B cell (primary cell): ENCODE data around the gene MAP3K20. TPM values are rescaled to one million over a fixed set of nuclear protein-coding genes. Genes with fewer than 3 reads are reported as not detected.

Experiments used
- ATAC-seq: fragments of 200-7000 bp; cut with Tn5 transposase; one replicate; pipeline ENCODE4 v1.10.0; 2021; ENCODE audit warnings: low read depth, mild to moderate bottlenecking, moderate number of reproducible peaks, moderate library complexity
- CTCF ChIA-PET: fragments of 350-600 bp; sonication (Branson Sonifier 250); formaldehyde crosslinking; loops from one replicate; lab custom pipeline; 2021; ENCODE audit warnings: antibody characterized with exemption, inconsistent platforms; lab: Charles Lee
- POLR2A ChIA-PET: fragments of 350-600 bp; sonication (Branson Sonifier 250); formaldehyde crosslinking; loops from one replicate; lab custom pipeline; 2021; ENCODE audit warnings: antibody characterized with exemption; lab: Charles Lee
- DNase-seq: peaks from one replicate; pipeline ENCODE4 v3.0.0; 2013
- H2AFZ ChIP-seq: 2 replicates; pipeline ENCODE4 v1.6.1; 2012; ENCODE audit warnings: mild to moderate bottlenecking, low read depth, low read length; ENCODE audit not compliant: insufficient read depth, poor library complexity, severe bottlenecking
- H3K27ac ChIP-seq, 2 donors: 1 replicate in 1 of 2; 2 replicates in 1 of 2; pipeline ENCODE4 v1.5.1; 2012 to 2013; ENCODE audit warnings: low read length in 2 of 2, mild to moderate bottlenecking in 2 of 2, moderate library complexity in 1 of 2
- H3K27me3 ChIP-seq, 4 experiments: fragments of 200-600 bp in 1 of 4; sonication (generic) in 1 of 4; replicated peaks in 1 of 4; 1 replicate in 2 of 4; 2 replicates in 2 of 4; pipeline versions ENCODE4 v1.6.1 to v1.7.0; 2013 to 2016; ENCODE audit warnings: low read length in 3 of 4, mild to moderate bottlenecking in 2 of 4, mixed read lengths in 1 of 4, moderate library complexity in 1 of 4; ENCODE audit not compliant: insufficient read depth in 4 of 4, control insufficient read depth in 3 of 4; ENCODE audit errors: control extremely low read depth in 1 of 4
- H3K36me3 ChIP-seq, 2 experiments: replicated peaks in 1 of 2; 1 replicate in 1 of 2; 2 replicates in 1 of 2; pipeline versions ENCODE4 v1.6.1 to v1.7.1; 2013; ENCODE audit warnings: low read length in 1 of 2; ENCODE audit not compliant: insufficient read depth in 2 of 2, control insufficient read depth in 1 of 2; ENCODE audit errors: control extremely low read depth in 1 of 2, extremely low read depth in 1 of 2
- H3K4me1 ChIP-seq, 2 donors: fragments of 200-600 bp in 1 of 2; sonication (generic) in 1 of 2; 1 replicate in 1 of 2; 2 replicates in 1 of 2; pipeline versions ENCODE4 v1.5.1 to v1.6.1; 2013 to 2017; ENCODE audit warnings: low read length in 2 of 2; ENCODE audit not compliant: control insufficient read depth in 2 of 2, insufficient read depth in 2 of 2
- H3K4me2 ChIP-seq: replicated peaks from 2 replicates; pipeline ENCODE3; 2012; ENCODE audit warnings: mild to moderate bottlenecking, low read depth, low read length; ENCODE audit not compliant: poor library complexity, severe bottlenecking
- H3K4me3 ChIP-seq, 5 experiments: fragments of 200-600 bp in 1 of 5; sonication (generic) in 1 of 5; 1 replicate in 3 of 5; 2 replicates in 2 of 5; pipeline versions ENCODE4 v1.5.1 to v1.7.0; 2011 to 2016; ENCODE audit warnings: low read length in 4 of 5, mild to moderate bottlenecking in 4 of 5, low read depth in 2 of 5, control low read depth in 1 of 5, moderate library complexity in 1 of 5; ENCODE audit not compliant: insufficient read depth in 1 of 5; ENCODE audit errors: control extremely low read depth in 1 of 5, extremely low read depth in 1 of 5
- H3K79me2 ChIP-seq: fragments of 200-600 bp; sonication (generic); one replicate; pipeline ENCODE4 v1.6.0; 2016; ENCODE audit warnings: low read length; ENCODE audit not compliant: control insufficient read depth, insufficient read depth
- H3K9ac ChIP-seq: fragments of 200-600 bp; sonication (generic); 2 replicates; pipeline ENCODE4 v1.6.1; 2017; ENCODE audit warnings: mild to moderate bottlenecking, low read length, moderate library complexity
- H3K9me3 ChIP-seq, 3 donors: one replicate each; pipeline versions ENCODE4 v1.6.1 to v1.7.1; 2013; ENCODE audit warnings: low read length in 2 of 3; ENCODE audit not compliant: control insufficient read depth in 2 of 3, insufficient read depth in 1 of 3; ENCODE audit errors: control extremely low read depth in 1 of 3
- H4K20me1 ChIP-seq: 2 replicates; pipeline ENCODE4 v1.6.0; 2012; ENCODE audit warnings: mild to moderate bottlenecking, low read length; ENCODE audit not compliant: insufficient read depth, control insufficient read depth, poor library complexity, severe bottlenecking
- H3K27ac Mint-ChIP-seq: one replicate; pipeline ENCODE4 v1.8.0; 2021; ENCODE audit warnings: mixed read lengths
- H3K27me3 Mint-ChIP-seq: one replicate; pipeline ENCODE4 v1.8.0; 2021; ENCODE audit warnings: mixed read lengths
- H3K4me1 Mint-ChIP-seq: one replicate; pipeline ENCODE4 v1.8.0; 2021; ENCODE audit warnings: mixed read lengths
- H3K4me3 Mint-ChIP-seq: one replicate; pipeline ENCODE4 v1.8.0; 2021; ENCODE audit warnings: mixed read lengths
- H3K9me3 Mint-ChIP-seq: one replicate; pipeline ENCODE4 v1.8.0; 2022; ENCODE audit warnings: mixed read lengths; ENCODE audit not compliant: insufficient read depth
- EZH2 ChIP-seq: IDR thresholded peaks from 2 replicates; pipeline ENCODE4 v1.6.1; 2012; ENCODE audit warnings: borderline replicate concordance, low read depth, mild to moderate bottlenecking, moderate library complexity, low read length; ENCODE audit not compliant: insufficient read depth, poor library complexity, severe bottlenecking
- WGBS: methylation state at CpG from one replicate; pipeline ENCODE4 v1.1.5; 2013; ENCODE audit warnings: missing lambda C conversion rate; ENCODE audit not compliant: insufficient coverage; 5-methylcytosine and 5-hydroxymethylcytosine counted together
- intact Hi-C: fragments of 100-400 bp; cut with micrococcal nuclease; formaldehyde crosslinking; loops from one replicate; pipeline ENCODE4 v1.10.0; 2022
- polyA plus RNA-seq: library from polyadenylated mRNA; depleted of rRNA; stranded (reverse); fragments of >200 nt; gene quantifications from 2 replicates; pipeline ENCODE4 v1.2.3, GENCODE V29; 2012
- total RNA-seq, 2 donors: library from RNA; stranded (reverse); fragments of 120-200 nt in 1 of 2; gene quantifications; 1 replicate in 1 of 2; 2 replicates in 1 of 2; pipeline versions ENCODE4 v1.2.3 to v1.2.4, GENCODE V29; 2013 to 2022
- TF ChIP-seq, protein P1 (sequence below): fragments of 200-600 bp; IDR thresholded peaks from one replicate; pipeline ENCODE4 v1.8.0; 2022; ENCODE audit warnings: antibody characterized with exemption, mild to moderate bottlenecking

The MAP3K20 gene
- total and polyA plus RNA-seq, 2 donors (not counting 1 experiment from before 2014, with no cell fraction given), result 2.2 to 9.1 TPM

DNA sequence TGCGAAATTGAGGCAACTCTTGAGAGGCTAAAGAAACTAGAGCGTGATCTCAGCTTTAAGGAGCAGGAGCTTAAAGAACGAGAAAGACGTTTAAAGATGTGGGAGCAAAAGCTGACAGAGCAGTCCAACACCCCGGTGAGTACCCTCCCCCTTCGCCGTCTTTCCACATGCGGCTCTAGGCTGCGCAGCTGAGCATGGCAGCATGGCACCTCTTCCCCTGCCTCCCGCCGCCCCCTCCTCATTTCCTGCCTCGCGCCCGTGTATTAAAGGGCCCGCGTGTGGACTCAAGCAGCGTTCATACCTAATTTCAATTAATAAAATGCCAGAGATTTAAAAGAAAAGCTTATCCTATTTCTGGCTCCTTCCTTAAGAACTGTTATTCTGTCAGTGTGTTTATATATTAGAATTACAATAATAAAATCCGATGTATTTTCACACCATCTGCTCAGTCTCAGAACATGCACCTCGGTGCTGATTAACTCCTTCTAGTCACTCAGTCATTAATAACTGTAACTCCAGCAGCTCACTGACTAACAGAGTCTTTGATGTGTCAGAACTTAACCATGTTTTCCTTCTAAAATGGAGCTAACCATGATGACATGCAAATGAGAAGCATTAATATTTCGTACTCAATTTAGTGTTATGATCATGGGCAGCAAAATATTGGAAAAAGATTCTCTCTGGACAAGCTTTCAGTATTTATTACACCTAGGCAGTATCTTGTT, 141.6 kb downstream of the MAP3K20 start:
- WGBS, result 96% methylated on average over 10 of the region's 20 CpGs
- no peak overlapping the region for H3K4me3 ChIP-seq
- Mint-ChIP-seq H3K4me1 (no peaks in the 10 kb centered on the region), H3K4me3 (no peak overlapping the region), H3K27me3 (no peaks in the 10 kb centered on the region), H3K27ac (no peak overlapping the region), H3K9me3 (no peaks in the 10 kb centered on the region)
- H3K36me3 ChIP-seq, result no peaks in the 10 kb centered on the region
- H3K9ac ChIP-seq, result no peak overlapping the region
- intact Hi-C loops, result no loop called here
- ChIA-PET CTCF (interaction anchor here (1.1 to 13.2 kb wide), 2 partner anchors 146 to 189 kb away, joined by 3 to 303 read pairs; no protein-coding TSS in a partner anchor), POLR2A (no interaction called here)
- H2AFZ ChIP-seq, result no peak overlapping the region
- H3K27me3 ChIP-seq, result no peaks in the 10 kb centered on the region
- H3K27ac ChIP-seq, result no peak overlapping the region
- no peaks in the 10 kb centered on the region for H4K20me1 ChIP-seq
- DNase-seq (no peak), ATAC-seq (no peak)
- no peaks in the 10 kb centered on the region for H3K4me1 ChIP-seq
- no peaks in the 10 kb centered on the region for H3K79me2 ChIP-seq
- H3K4me2 ChIP-seq, result no peak overlapping the region
- TF ChIP-seq, protein P1, sequence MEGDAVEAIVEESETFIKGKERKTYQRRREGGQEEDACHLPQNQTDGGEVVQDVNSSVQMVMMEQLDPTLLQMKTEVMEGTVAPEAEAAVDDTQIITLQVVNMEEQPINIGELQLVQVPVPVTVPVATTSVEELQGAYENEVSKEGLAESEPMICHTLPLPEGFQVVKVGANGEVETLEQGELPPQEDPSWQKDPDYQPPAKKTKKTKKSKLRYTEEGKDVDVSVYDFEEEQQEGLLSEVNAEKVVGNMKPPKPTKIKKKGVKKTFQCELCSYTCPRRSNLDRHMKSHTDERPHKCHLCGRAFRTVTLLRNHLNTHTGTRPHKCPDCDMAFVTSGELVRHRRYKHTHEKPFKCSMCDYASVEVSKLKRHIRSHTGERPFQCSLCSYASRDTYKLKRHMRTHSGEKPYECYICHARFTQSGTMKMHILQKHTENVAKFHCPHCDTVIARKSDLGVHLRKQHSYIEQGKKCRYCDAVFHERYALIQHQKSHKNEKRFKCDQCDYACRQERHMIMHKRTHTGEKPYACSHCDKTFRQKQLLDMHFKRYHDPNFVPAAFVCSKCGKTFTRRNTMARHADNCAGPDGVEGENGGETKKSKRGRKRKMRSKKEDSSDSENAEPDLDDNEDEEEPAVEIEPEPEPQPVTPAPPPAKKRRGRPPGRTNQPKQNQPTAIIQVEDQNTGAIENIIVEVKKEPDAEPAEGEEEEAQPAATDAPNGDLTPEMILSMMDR, result no peak
- TF ChIP-seq EZH2, result no peak
- H3K9me3 ChIP-seq, result no peaks in the 10 kb centered on the region

DNA sequence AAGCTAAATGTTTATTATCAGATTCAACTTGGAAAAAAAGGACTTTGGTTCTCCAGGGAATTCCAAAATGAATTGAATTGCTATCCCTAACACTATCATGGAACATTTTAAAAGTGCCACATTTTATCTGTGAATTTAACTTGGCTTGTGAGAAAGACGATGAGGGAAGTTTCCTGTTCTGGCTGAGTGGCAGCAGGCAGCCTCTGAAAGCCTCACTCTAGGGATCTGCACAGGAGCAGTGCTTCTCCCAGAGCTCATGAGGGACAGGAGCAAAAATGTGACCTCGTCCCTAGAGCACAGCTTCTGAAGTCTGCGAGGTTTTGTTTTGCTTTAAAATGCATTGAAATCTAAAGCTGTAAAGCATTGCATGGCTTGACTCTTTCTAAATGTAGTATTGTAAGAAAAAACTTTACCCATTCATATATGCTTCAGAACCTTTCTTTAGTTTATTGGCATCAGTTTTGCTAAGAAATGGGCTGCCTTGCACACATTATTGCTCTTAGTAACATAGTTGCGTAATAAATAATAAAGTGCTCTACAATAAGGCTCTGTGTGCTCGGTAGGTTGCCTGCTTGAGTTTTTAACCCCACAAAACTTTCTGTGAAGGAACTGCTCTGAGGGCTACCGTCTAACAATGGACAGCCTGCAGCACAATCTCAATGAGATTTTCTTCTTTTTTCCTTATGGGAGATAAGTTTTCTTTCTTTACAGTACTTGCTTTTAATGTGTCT, 142.8 kb downstream of the MAP3K20 start:
- H3K4me1 Mint-ChIP-seq, result no peaks in the 10 kb centered on the region
- H3K9me3 Mint-ChIP-seq, result no peaks in the 10 kb centered on the region
- TF ChIP-seq, protein P1, result no peak
- no peak for TF ChIP-seq EZH2
- Histone ChIP-seq H4K20me1 (no peaks in the 10 kb centered on the region), H3K27ac (no peak overlapping the region), H3K9me3 (no peaks in the 10 kb centered on the region), H3K9ac (no peak overlapping the region), H3K27me3 (no peaks in the 10 kb centered on the region), H3K4me2 (no peak overlapping the region), H3K4me1 (no peaks in the 10 kb centered on the region), H3K4me3 (no peak overlapping the region), H2AFZ (no peak overlapping the region), H3K36me3 (no peaks in the 10 kb centered on the region), H3K79me2 (no peaks in the 10 kb centered on the region)
- ChIA-PET CTCF (interaction anchor here (0.9 to 13.2 kb wide), 3 partner anchors 8 to 190 kb away, joined by 6 to 303 read pairs (median 11); no protein-coding TSS in a partner anchor), POLR2A (no interaction called here)
- DNase-seq (no peak), ATAC-seq (no peak)
- no peaks in the 10 kb centered on the region for H3K27me3 Mint-ChIP-seq
- WGBS, result 36% methylated on average over 2 of the region's 6 CpGs
- intact Hi-C loops, result no loop called here
- no peak overlapping the region for H3K4me3 Mint-ChIP-seq
- no peak overlapping the region for H3K27ac Mint-ChIP-seq
